ENCODE measurements around the gene NSMF.

Gene NSMF

DNA sequence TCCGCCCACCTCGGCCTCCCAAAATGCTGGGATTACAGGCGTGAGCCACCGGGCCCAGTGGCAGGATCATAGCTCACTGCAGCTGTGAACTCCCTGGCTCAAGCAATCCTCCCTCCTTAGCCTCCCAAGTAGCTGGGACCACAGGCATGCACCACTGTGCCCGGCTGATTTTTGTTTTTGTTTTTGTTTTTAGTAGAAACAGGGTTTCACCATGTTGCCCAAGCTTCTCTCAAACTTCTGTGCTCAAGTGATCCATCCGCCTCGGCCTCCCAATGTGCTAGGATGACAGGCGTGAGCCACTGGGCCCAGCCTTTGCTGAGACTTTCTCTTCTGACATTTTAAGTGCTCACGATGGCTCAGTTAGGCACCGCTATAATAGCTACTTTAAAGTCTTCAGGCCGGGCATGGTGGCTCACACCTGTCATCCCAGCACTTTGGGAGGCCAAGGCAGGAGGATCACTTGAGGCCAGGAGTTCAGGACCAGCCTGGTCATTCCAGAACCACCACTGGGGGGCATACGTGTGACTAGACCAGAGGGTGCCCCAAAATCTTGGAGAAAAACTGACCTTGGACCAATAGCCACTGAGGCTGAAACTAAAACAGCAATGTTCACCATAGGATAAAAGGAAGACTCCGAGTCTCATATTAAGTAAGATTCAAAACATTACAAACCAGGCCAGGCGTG is 14.9 kb downstream of the NSMF start:
- no peak for DNase-seq

DNA sequence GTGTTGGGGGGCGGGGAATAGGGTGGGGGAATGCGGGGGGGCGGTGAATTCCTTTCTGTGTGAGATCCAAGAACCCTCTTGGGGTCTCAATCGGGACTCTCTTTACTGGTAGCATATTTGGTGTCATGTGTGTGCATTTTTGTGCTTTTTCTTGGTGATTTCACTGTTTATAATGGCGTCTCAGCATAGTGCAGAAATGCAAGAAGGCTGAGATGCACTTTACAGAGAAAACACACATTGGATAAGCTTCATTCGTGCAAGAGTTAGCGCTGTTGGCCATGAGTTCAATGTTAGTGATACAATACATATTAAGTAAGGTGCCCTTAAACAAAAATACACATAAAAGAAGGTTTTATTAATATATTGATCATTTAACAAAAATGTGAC is 17.2 kb downstream of the NSMF start:
- DNase-seq: no peak

DNA sequence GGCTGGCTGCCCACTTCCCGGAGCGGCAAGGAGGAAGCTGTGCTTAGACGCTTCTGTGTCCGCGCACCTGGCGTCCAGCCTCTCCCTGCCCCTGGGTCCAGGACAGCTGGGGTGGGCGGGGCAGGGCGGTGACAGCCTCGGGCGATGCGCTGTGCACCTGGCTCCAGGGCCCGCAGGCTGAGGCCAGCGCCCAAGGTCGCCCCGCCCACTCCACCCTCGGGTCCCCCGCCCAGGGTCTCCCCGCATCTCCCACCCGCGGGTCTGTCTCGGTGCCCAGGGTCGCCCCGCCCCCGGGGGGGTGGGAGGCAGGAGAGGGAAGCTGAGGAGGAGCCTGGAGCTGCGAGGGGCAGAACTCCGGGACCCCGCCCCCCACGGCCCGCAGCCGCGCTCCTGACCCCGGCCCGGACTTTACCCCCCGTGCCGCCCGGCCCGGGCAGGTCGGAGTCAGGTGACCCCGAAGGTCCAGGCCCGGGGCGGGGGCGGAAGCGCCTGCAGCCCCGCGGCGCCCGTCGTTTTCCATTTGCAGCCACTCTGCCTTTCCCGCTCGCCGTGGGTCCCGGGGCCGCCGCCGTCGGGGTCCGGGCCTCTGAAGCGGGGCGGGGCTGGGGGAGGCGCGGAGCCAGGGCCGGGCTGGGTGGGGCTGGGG is 17.7 kb downstream of the NSMF start, which contains the start of gene ENTPD8:
TSS of gene ENTPD8 (minus strand) at position 69 of the 646 bp plus-strand sequence. CDS start 3,072 bp downstream, outside the sequence.
- DNase-seq: no peak

DNA sequence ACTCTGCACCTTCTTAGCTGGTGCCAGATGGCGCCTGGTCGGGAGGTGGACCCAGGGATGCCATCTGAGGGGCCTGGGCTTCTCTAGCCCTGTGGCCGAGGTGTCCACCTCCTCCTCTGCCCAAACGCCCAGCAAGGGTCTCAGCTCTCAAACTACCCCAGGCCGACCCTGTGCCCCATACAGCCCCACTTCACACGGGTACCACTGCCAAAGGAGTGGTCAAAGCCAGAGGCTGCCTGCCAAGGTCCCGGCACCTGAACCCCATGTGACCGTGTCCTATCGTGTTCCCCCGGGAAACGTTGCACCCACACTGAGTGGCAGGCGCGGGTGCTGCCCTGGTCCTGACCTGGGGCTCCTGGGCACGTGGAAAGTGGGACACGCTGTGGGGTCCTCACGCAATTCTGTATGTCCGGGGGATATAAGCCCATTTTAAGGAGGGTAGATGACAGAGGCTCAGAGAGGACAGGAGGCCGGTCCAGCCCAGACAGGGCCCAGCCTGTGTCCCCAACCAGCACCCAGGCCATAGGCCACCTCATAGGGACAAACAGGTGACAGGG is 19.9 kb downstream of the NSMF start:
- DNase-seq: no peak

DNA sequence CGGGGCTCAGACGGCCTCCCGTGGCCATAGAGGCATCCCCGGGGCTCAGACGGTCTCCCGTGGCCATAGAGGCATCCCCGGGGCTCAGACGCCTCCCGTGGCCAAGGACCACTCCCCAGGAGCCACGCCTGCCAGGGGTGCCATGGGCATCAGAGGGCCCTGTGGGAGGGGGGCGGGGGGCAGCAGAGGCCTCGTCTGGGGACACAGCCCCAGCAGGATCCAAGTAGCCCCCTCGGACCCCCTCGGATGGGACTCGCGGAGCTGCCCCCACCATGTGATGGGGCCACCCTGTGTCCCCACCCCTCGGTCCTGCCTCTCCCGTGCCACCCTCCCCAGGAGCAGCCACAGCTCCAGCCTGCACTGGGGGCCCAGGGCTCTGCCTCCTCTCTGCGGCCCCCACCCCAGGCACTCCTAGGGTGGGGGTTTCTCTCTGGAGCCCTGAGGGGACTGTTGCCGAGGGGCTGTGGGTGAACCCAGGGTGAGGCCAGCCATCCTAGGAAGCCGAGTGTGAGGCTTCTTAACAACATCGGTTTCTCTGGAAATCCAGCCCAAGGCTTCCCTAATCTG is 20.5 kb downstream of the NSMF start:
- DNase-seq: no peak

DNA sequence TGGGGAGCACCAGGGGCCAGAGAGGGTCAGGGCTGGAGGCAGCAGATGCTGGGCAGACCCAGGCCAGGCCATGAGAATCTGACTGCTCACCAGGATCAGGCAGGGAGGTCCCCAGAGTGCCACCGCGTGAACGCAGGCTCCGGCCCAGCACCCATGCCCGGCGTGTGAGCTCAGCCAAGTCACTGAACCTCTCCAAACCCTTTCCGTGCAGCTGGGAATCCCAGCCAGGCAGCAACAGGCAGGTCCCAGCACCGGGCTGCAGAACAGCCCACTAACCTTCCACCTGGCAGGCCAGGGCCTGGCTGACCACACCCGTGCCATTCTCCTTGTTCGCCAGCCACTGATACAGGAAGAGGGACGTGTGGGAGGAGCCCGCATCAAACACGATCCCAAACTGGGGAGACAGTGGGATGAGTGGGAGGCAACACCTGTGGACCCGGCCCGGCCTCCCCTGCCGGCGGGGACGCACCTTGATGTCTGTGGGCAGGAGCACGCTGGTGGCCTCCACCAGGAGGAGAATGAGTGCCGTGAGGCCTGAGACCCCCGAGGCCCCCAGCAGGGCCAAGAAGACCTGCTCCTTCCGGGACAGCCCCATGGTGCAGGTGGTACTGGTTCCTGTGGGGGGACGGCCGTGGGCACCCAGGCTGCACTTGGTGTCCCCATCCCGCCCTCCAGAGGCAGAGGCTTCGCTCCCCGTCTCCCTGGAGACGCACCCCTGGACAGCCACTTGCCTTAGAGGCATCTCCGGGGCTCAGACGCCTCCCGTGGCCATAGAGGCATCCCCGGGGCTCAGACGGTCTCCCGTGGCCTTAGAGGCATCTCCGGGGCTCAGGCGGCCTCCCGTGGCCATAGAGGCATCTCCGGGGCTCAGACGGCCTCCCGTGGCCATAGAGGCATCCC is 21.2 kb downstream of the NSMF start:
- no peak for DNase-seq

DNA sequence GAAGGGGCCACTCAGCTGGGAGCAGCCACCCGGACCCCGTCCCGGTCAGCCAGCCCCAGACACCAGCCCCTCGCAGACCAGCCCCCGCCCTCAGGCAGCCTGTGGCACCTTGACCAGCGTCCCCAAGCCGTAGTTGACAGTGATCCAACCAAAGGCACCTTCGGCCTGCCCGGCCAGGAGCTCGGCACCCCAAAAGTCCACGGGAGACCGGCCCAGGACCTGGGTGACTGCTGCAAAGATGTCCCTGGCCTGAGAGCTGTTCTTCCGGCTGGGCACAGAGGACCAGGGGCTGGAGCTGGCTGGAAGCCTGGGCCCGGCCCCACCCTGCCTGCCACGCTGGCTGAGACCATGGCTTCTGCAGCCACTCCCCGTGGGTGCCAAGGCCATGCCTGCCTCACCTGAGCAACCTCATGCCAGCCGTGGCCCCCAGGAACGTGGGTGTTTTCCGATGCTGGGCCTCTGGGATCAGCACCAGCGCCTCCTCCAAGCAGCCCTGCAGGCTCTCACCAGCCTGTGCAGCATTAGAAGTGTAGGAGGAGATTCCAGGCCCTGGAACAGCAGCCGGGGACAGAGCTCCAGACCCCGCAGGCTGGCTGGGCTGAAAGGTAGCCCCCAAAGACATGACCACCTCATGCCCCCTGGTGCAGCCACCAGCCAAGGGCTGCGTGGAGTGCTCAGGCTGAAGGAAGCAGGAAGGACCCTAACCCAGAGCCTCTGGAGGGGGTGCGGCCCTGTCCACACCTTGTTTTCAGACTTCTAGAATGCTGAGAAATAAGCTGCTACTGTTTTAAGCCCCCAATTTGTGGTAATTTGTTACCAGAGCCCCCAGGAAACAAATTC is 22.2 kb downstream of the NSMF start:
- DNase-seq: no peak

DNA sequence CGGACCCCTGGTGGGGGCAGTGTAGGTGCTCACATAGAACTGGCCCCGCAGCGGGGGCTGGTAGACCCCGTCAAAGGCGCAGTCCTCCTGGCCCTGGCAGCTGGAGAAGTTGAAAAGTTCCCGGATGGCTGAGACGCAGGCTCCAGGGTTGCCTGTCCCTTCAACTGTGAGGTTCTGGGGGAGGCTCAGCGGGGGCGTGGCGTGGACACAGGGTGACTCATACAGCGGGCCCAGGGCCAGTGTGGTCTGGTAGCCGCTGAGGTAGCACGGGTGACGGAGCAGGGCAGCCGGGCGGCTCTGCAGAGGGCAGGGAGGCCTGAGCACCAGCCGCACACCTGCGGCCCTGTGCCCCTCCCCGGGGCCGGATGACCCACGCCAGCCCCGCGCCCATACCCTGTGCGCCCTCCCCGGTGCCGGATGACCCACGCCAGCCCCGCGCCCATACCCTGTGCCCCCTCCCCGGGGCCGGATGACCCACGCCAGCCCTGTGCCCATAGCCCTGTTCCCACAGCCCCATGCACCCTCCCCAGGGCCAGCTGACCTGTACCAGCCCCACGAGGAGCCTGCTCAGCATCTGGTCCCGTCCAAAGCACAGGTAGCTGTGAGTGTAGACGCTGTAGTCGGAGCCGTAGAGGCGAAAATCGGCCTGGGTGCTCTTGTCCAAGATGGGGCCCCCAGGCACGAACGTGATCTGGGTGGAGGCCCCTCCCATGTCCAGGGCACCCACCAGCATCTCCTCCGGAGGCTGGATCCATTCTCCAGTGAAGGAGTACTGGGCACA is 23.0 kb downstream of the NSMF start:
- no peak for DNase-seq

DNA sequence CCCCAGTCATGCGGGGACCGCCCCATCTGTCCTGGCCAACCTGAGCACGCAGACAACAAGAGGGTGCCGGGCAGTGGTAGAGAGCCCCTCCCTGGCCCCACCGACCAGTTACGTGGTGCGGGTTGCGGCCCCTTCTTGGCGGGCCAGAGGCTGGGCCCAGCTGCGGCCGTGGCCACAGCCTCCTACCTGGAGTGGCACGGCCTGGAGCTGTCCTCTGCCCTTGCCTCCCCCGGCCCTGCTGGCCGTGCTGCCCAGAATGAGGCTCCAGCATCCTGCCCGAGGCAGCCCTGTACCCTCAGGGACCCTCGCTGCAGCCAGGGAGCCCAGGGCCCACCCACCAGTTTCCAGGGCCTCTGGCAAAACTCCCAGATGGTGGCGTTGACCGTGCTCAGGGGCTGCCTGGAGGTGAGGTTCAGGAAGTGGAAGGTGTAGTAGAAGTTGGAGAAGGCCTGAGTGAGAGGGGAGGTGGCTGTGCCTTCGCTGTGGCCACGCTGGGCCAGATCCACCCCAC is 23.7 kb downstream of the NSMF start:
- DNase-seq: no peak

DNA sequence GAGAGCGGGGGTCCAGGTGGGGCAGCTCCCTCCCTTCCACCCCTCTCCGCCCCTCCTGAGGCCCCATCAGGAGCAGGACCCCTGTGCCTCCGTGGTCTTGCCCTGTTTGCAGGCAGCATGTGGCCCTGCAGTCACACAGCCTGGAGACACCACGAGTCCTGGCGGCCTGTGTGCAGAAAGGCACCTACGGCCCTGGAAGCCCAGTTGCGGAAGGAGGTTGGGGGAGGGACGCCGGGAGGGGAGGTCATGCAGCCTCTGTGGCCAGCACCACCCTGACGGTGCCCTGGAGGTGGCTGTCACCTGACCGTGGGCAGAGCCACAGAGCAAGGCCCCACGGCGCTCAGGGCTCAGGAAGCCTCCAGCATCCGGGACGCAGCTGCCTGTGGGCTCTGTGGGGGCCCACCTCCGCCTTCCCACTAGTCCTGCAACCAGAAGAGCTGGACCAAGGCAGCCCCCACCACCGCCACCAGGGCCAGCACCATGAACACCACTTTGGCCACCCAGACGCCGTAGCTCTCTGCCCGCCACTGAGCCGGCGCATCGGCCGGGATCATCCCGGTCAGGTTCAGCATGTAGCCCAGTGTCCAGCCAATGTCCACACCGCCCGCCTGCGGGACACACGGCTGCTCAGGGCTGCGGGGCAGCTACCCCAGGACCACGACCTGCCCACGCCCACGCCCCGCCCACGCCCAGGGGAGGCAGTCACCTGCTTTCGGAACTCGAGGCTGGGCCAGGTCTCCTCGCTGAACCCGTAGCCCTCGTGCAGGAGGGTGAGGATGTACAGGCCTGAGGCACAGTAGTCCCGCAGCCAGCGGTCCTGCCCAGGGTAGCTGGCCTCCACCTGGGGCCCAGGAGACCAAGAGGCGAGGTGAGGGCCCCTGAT is 24.4 kb downstream of the NSMF start:
- DNase-seq: no peak

DNA sequence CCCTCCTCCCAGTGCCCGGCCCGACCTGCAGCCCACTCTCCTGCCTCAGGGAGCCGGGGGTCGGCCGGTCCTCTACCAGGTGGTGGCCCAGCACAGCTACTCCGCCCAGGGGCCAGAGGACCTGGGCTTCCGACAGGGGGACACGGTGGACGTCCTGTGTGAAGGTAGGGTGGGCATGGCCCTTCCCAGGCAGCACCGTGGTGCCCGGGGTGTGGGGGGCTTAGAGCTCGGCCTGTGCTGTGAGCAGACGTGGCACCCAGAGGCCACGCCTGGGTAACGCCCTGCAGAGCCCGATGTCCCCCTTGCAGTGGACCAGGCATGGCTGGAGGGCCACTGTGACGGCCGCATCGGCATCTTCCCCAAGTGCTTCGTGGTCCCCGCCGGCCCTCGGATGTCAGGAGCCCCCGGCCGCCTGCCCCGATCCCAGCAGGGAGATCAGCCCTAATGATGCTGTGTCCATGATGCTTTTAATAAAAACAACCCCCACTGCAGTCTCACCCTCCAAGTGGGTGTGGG is 25.2 kb downstream of the NSMF start:
- no peak for DNase-seq

DNA sequence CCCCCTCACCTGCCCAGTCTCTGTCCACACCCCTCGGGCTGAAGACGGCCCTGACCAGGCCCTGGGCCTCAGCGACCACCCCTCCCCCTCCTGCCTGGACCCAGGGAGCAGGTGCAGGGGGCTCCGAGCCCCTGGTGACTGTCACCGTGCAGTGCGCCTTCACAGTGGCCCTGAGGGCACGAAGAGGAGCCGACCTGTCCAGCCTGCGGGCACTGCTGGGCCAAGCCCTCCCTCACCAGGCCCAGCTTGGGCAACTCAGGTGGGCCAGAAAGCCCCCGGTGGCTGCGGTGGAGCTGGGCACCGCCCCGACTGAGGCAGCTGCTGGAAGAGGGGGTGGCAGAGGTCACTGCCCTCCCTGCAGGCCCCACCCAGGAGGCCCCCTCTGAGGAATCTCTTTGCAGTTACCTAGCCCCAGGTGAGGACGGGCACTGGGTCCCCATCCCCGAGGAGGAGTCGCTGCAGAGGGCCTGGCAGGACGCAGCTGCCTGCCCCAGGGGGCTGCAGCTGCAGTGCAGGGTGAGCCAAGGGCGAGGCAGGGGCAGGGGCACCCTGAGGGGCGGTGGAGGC is 25.7 kb downstream of the NSMF start:
- DNase-seq: no peak

DNA sequence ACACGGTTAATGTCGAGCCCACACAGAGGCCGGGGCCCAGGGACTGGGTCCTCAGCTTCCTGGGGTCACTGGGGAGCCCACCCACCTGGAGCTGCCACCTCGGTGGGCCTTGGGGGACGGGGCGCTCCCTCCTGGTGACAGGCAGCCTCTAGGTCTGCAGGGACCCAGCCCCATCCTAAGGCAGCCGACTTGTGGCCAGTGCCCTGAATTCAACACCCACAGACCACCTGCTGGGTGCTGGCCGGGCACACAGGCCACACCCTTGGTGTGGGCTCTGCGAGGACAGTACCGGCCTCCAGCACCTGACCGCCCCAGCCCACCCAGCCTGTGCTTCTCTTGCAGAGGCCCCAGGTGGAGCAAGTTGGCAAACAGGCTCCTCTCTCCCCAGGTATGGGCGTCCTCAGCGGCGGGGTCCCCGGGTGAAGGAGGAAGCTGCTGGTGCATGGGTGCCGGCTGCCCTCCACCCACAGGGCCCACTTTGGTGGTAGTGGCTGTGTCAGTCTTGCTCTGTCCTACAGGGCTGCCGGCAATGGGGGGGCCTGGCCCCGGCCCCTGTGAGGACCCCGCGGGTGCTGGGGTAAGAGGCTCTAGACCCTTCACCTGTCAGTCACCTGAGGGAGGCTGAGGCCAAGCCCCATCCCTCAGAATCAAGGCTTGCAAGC is 26.3 kb downstream of the NSMF start:
- no peak for DNase-seq

DNA sequence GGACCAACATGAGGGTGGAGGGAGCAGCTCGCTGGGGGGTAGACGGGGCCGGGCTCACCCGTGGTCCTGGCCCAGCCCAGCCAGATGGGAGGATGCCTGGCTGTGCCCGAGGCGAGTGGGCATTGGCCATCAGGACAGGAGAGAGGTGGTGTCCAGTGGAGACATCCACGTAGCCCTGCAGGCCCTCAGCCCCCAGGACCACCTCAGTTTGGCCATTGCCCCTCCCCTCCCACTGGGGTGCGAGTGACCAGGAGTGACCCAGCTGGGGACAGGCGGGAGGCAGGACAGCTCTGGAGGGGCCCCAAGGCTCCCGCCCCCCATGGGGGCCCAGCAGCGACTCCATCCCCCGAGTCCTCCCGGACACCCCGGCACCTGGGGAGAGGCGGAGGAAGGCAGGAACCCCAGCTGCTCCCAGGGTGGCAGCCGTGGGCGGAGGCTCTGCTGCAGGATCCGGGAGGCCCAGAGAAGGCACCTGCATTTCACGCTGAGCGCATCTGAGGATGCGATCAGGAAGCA is 27.7 kb downstream of the NSMF start:
- DNase-seq: no peak

DNA sequence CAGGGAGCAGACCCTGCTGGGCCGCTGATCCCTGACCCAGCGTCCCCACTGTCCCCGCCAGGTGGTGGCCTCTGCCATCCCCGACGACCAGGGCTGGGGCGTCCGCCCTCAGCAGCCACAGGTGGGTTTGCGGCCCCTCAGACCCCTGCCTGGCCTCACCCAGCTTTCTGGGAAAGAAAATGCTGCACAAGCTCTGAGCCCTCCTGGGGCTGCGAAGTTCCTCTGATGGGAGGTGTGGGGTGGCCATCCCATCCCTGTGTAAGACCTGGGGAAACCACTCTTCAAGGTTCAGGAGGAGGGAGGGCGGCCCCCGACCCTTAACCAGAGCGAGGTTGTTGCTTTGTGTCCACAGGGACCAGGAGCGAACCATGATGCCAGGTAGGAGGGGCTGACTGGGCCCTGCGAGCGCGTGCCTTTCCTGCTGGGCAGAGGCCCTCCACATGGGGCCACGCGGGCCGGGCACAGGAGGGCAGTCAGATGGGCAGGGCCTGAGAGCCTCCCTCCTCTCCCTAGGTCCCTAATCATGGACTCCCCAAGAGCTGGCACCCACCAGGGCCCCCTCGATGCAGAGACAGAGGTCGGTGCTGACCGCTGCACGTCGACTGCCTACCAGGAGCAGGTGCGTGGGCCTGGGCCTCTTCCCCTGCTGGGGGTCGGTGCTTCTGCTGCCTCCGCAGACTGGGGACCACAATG is 28.3 kb downstream of the NSMF start:
- no peak for DNase-seq

DNA sequence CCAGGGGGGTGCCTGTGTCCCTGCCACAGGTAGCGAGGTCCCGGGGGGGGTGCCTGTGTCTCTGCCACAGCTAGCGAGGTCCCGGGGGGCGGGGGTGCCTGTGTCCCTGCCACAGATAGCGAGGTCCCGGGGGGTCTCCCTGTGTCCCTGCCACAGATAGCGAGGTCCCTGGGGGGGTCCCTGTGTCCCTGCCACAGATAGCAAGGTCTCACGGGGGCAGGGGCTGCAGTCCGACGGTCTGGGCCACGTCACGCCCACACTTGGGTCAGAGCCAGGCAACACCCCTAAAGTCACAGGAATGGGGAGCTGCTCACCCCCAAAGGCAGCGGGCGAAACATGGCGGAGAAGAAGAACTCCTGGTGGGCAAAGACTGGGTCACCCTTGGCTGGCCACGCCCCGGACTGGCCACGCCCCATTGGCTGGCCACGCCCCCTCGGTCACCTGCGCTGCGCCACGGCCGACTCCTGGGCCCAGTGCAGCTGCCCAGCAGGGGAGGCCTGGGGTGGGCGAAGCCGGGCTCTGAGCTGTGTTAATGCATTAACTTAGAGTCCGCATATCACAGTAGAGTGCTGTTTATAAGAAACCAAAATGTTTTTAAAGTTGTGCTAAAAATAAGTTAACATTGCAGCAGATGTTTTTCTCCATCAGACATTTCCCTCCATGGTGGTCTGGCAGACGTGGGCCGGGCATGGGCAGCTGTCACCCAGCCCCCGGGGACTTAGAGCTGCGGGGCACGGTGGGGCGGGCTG is 29.0 kb downstream of the NSMF start:
- DNase-seq: no peak

DNA sequence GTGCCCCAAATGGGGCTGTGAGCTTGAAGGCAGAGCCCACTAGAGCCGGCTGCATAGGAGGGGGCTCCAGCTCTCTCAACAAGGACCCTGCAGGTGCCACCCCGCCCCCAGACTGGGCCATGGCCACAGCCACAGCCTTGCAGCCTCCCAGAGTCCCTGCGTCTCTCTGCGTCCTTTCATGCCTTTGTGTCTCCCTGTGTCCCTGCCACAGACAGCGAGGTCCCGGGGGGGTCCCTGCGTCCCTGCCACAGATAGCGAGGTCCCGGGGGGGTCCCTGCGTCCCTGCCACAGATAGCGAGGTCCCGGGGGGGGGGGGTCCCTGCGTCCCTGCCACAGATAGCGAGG is 29.6 kb downstream of the NSMF start:
- DNase-seq: no peak

Measured in femur (tissue), 1 donor.